Fibroblast of villous mesenchyme (primary cell): Measurements from ENCODE around the gene LYPD5. TPM values are rescaled to one million over a fixed set of nuclear protein-coding genes. Genes with fewer than 3 reads are reported as not detected.

Experiments used
- DNase-seq: peaks from one replicate; pipeline ENCODE4 v3.0.0-alpha.2; 2010; ENCODE audit warnings: low read depth
- H3K4me3 ChIP-seq: 2 replicates; pipeline ENCODE4 v1.5.1; 2011; ENCODE audit warnings: low read depth, mild to moderate bottlenecking, low read length
- total RNA-seq: library from RNA; depleted of rRNA; stranded (reverse); fragments of >200 nt; gene quantifications from 2 replicates; pipeline ENCODE4 v1.2.3, GENCODE V29; 2012
- TF ChIP-seq, protein P1 (sequence below): IDR thresholded peaks from 2 replicates; pipeline ENCODE4 v1.5.1; 2012; ENCODE audit warnings: low read depth, mild to moderate bottlenecking, low read length; ENCODE audit not compliant: insufficient read depth

LYPD5 gene
- total RNA-seq, 1 donor, result 0.43 TPM

DNA sequence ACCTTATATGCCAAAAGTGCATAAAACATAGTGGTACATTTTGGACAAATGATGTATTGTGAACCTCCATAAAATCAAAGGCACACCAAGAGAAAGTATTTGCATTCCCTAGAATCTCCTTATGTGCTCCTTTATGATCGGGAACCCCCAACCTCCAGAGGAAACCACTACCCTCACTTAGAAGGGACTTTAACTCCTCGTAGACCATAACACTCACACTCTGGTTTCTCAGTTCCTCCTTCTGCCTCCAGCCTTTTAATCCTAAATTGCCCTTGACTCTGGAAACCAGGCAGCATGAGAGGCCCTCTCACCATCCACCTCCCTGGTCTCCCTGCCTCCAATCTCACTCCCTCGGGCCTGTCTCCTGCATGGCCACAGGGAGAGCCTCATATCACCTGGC lies 11.7 kb downstream of the LYPD5 start:
- no peak overlapping the region for H3K4me3 ChIP-seq
- TF ChIP-seq, protein P1, sequence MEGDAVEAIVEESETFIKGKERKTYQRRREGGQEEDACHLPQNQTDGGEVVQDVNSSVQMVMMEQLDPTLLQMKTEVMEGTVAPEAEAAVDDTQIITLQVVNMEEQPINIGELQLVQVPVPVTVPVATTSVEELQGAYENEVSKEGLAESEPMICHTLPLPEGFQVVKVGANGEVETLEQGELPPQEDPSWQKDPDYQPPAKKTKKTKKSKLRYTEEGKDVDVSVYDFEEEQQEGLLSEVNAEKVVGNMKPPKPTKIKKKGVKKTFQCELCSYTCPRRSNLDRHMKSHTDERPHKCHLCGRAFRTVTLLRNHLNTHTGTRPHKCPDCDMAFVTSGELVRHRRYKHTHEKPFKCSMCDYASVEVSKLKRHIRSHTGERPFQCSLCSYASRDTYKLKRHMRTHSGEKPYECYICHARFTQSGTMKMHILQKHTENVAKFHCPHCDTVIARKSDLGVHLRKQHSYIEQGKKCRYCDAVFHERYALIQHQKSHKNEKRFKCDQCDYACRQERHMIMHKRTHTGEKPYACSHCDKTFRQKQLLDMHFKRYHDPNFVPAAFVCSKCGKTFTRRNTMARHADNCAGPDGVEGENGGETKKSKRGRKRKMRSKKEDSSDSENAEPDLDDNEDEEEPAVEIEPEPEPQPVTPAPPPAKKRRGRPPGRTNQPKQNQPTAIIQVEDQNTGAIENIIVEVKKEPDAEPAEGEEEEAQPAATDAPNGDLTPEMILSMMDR, result no peak
- no peak for DNase-seq

DNA sequence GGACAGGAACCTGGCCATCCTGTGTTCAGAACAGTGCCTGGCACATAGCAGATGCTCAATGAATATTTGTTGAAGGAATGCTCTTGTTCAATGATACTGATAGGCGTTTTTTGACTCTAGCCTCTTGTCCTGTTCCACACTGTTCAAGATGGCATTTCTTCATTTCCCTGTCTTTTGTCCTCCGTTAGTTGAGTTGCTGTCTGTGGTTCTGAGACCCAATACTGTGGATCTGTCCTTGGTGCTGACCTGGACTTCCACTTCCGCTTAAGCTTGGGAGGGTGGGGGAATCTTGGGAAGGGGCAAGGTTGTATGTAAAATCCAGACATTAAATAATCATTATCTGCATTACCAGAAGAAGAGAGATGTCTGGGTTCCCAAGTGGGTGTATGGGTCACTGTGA lies 13.2 kb downstream of the LYPD5 start:
- H3K4me3 ChIP-seq, result no peak overlapping the region
- peak; percentile 55 for DNase-seq
- TF ChIP-seq, protein P1, result no peak

DNA sequence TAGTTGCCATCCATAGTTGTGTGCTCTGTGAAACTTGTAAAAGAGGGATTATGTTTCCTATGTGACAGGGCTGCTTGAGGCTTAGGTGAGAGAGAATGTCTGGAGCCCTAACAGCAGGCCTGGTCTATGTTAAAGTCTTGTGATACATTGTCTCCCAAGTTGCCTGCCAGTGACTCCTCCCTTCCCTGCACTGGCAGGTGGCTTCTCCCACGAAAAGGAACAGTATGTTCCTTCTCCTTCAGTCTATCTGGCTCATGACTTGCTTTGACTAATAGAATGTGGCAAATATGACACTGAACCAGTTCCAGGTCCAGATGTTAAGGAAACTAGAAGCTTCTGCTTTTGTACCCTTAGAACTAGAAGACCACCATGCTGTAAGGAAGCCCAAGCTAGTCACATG lies 15.6 kb downstream of the LYPD5 start:
- H3K4me3 ChIP-seq, result no peak overlapping the region
- DNase-seq, result no peak
- TF ChIP-seq, protein P1, result no peak

DNA sequence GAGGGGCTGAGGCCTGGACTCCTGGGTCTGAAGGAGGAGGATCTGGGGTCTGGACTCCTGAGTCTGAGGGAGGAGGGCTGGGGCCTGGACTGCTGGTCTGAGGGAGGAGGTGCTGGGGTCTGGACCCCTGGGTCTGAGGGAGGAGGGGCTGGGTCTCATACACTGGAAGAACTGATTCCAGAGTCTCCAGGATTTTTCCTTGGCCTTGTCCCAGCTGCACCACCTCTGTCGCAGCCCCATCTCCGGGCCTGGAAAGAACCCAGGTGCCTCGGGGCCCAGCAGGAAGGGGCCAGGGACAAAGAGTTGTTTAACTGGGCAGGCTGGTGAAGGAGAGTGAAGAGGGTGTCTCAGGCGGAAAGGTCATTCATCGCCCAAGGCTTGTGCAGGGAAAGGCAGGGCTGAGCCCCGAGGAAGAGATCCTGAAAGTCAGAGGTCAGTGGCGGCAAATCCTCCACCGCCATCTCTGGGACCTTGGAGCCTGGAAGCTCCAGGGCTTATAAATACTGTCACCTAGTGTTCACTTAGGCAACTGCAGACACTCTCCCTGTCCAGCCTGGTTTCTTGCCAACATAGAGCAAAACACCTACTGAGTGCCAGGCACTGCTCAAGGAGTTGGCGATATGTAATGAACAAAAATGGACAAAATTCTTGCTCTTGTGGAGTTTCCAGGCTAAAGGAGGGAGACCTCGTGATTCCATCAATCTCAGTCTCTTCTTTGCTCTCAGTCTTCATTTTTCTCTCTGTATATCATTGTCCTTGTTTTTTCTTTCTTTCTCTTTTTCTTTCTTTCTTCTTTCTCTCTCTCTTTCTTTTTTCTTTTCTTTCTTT lies 17.1 kb downstream of the LYPD5 start:
- no peak overlapping the region for H3K4me3 ChIP-seq
- peak; percentile 72 for DNase-seq
- TF ChIP-seq, protein P1, result peak; percentile 100

DNA sequence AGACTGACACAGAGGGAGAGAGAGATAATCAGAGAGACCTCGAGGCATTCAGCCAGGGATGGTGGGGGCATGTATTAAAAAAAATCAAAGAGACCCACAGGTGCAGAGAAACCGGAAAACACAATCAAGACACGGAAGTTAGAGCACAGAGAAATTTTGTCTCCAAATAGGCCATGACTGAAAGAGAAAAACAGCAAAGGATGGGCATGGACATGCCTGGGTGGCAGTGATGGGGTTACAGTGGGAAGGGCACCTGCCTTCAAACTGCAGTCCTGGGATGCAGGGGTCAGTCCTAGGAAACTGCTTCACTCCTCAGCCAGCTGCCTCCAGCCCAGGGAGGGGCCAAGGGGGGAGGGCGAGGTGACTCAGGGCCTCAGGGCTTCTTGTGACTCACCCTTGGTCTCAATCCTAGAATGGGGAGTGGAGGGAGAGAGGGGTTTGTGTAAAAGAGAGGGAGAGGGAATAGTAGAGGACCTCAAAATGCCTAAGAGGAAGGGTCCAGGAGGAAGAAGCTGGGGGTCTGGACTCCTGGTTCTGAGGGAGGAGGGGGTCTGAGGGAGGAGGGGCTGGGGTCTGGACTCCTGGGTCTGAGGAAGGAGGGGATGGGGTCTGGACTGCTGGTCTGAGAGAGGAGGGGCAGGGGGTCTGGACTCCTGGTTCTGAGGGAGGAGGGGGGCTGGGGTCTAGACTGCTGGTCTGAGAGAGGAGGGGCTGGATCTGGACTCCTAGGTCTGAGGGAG lies 17.8 kb downstream of the LYPD5 start:
- TF ChIP-seq, protein P1, result no peak
- H3K4me3 ChIP-seq, result no peak overlapping the region
- peak; percentile 70 for DNase-seq

DNA sequence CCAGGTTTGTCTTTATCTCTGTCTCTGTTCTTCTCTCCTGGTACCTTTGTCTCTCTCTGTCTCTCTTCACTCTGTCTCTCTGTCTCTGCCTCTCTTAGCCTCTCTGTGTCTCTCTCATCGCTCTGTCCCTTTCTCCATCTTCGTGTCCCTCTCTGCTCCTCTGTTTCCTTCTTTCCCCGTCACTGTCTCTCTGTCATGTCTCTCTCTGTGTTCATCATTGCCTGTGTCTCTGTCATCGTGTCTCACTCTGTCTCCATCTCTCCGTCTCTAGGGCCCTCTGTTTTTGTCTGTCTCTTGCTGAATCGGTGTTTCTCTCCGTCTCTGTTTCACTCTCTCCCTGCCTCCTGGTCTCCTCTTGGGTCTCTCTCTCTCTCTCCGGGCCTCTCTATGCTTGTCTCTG lies 18.6 kb downstream of the LYPD5 start:
- no peak for DNase-seq
- H3K4me3 ChIP-seq, result no peak overlapping the region
- TF ChIP-seq, protein P1, result no peak
